ENCODE measurements around the gene ANKRD26. TPM values are rescaled to one million over a fixed set of nuclear protein-coding genes. Genes with fewer than 3 reads are reported as not detected.

ANKRD26 gene
- total RNA-seq, 1 donor from 2014 or later = 10.5 TPM

Other genes starting within 250 kb of the ANKRD26 start
- gene ABI1, start 239.5 kb downstream of the ANKRD26 start, total RNA-seq = 23.9 TPM
- 89.5 TPM for gene YME1L1, start 53.9 kb upstream of the ANKRD26 start, total RNA-seq
- 1.6 TPM for gene MASTL, start 54.9 kb upstream of the ANKRD26 start, total RNA-seq
- gene ACBD5, start 140.3 kb upstream of the ANKRD26 start, total RNA-seq = 77.2 TPM

Data from Right ventricle myocardium superior (tissue), 1 donor.